GM19099 (cell line): ENCODE measurements around the gene MYADM.

Experiments used
- POLR2A ChIP-seq: IDR thresholded peaks from 3 replicates; pipeline ENCODE4 v1.6.1; 2011; ENCODE audit warnings: low read depth; ENCODE audit not compliant: insufficient read length; ENCODE audit errors: extremely low read depth

MYADM gene

GRCh38 chr19:53880711-53881481 lies 13.2 kb downstream of the MYADM start:
- TF ChIP-seq POLR2A, result no peak

- no peak for TF ChIP-seq POLR2A
Measured at GRCh38 chr19:53881482-53882390, 14.1 kb downstream of the MYADM start, which contains the start of gene PRKCG. TSS of gene PRKCG (plus strand) at chr19:53882197. CDS start at chr19:53882495, 298 bp downstream.

GRCh38 chr19:53882391-53883050 lies 14.8 kb downstream of the MYADM start:
- TF ChIP-seq POLR2A, result no peak

GRCh38 chr19:53883231-53883661 lies 15.6 kb downstream of the MYADM start:
- no peak for TF ChIP-seq POLR2A

- TF ChIP-seq POLR2A, result no peak
Measured at GRCh38 chr19:53883741-53884140, 16.1 kb downstream of the MYADM start.

GRCh38 chr19:53884256-53884655 lies 16.6 kb downstream of the MYADM start:
- no peak for TF ChIP-seq POLR2A

- TF ChIP-seq POLR2A, result no peak
Measured at GRCh38 chr19:53885036-53885435, 17.4 kb downstream of the MYADM start.

GRCh38 chr19:53892301-53892980 lies 24.8 kb downstream of the MYADM start:
- TF ChIP-seq POLR2A, result no peak

GRCh38 chr19:53892981-53893325 lies 25.3 kb downstream of the MYADM start:
- no peak for TF ChIP-seq POLR2A

- TF ChIP-seq POLR2A, result no peak
Measured at GRCh38 chr19:53894707-53895106, 27.0 kb downstream of the MYADM start.

GRCh38 chr19:53896682-53897081 lies 29.0 kb downstream of the MYADM start:
- TF ChIP-seq POLR2A, result no peak

GRCh38 chr19:53897459-53897858 lies 29.8 kb downstream of the MYADM start:
- no peak for TF ChIP-seq POLR2A

- TF ChIP-seq POLR2A, result no peak
Measured at GRCh38 chr19:53898166-53898565, 30.5 kb downstream of the MYADM start.

- TF ChIP-seq POLR2A, result no peak
Measured at GRCh38 chr19:53898636-53899341, 31.1 kb downstream of the MYADM start.

GRCh38 chr19:53900191-53900860 lies 32.6 kb downstream of the MYADM start:
- no peak for TF ChIP-seq POLR2A
